Measurements from ENCODE around the gene TRERF1. TPM values are rescaled to one million over a fixed set of nuclear protein-coding genes. Genes with fewer than 3 reads are reported as not detected.

Gene TRERF1
- total RNA-seq, 1 donor, result 12.0 TPM

- no peak for TF ChIP-seq CTCF (IDR thresholded peaks at IDR 0.05; ENCODE audit: insufficient read depth, low read length)
- no peak for DNase-seq (ENCODE audit: low read depth)
- H3K4me3 ChIP-seq (ENCODE audit: low read depth, low read length), result no peak overlapping the region
These were observed 133.2 kb downstream of the TRERF1 start for GRCh38 chr6:42318480-42318879.

- H3K4me3 ChIP-seq (ENCODE audit: low read depth, low read length), result no peak overlapping the region
- DNase-seq (ENCODE audit: low read depth), result peak; percentile 36
- no peak for TF ChIP-seq CTCF (IDR thresholded peaks at IDR 0.05; ENCODE audit: insufficient read depth, low read length)
These were observed 134.7 kb downstream of the TRERF1 start for GRCh38 chr6:42316981-42317380.

GRCh38 chr6:42315991-42316970 lies 135.4 kb downstream of the TRERF1 start:
- H3K4me3 ChIP-seq (ENCODE audit: low read depth, low read length), result no peak overlapping the region
- TF ChIP-seq CTCF (IDR thresholded peaks at IDR 0.05; ENCODE audit: insufficient read depth, low read length), result no peak
- DNase-seq (ENCODE audit: low read depth), result peak; percentile 96

DNA sequence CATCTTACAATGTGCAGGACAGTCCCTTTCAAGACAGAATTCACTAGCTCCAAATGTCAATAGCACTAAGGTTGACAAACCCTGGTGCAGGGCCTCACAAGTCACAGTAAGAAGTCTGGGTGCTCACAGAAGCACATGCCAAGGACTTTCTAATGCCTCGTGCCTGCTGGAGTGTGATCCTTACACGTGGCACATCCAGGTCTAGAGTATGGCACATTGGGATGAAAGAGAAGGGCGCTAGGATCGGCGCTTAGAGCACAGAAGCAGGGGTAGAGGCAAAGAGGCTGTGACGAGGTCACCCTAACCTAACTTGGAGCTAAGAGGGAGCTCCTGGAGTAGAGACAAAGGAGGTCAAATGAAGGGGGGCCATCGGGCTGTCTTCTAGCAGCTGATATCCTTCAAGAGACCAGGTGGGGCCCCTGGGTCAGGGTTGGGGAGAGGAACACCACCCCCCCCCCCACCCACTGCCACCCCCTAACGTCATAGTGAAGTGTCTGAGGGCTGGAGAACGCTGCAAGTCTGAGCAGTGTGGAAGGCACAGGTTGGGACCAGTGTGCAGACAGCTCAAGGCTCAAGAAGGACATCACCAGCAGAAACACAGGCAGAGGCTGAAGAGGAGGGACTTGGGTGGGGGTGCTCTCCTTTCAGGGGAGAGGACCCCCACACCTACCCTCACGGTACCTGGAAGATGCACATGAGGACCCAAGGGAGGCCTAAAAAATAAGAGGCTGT lies 136.3 kb downstream of the TRERF1 start:
- no peak for TF ChIP-seq CTCF (IDR thresholded peaks at IDR 0.05; ENCODE audit: insufficient read depth, low read length)
- DNase-seq (ENCODE audit: low read depth), result no peak
- no peak overlapping the region for H3K4me3 ChIP-seq (ENCODE audit: low read depth, low read length)

- no peak overlapping the region for H3K4me3 ChIP-seq (ENCODE audit: low read depth, low read length)
- TF ChIP-seq CTCF (IDR thresholded peaks at IDR 0.05; ENCODE audit: insufficient read depth, low read length), result no peak
- no peak for DNase-seq (ENCODE audit: low read depth)
These were observed 137.0 kb downstream of the TRERF1 start for GRCh38 chr6:42314571-42315258.

DNA sequence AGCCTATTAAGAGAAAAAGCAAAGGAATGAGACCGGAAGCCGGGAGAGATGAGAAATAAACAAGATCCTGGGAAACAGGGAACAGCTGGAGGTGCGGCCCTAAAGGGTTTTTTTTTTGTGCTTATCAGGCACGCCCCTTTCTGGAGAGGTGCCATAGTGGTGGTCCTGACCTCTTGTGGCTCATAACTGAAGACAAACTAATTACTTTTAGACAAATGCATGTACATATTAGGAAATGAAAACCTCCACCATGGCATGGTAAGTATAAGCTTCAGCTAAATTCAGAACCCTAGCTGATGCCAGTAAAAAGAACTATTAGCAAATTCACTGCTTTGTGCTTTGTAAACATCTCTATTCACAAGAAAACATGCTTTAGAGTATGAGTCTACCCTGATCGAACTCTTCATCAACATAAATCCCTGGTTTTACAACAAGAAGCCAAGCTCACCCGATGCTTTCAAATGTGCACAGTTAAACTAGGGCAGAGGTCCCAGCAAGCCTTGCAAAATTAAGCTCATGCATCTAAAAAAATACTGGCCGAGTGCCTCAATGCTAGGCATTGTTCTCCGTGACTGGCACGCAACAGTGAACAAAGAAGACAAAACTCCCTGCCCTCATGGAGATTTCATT lies 137.7 kb downstream of the TRERF1 start:
- peak; percentile 55 for DNase-seq (ENCODE audit: low read depth)
- H3K4me3 ChIP-seq (ENCODE audit: low read depth, low read length), result no peak overlapping the region
- TF ChIP-seq CTCF (IDR thresholded peaks at IDR 0.05; ENCODE audit: insufficient read depth, low read length), result no peak

All from fibroblast of the aortic adventitia (primary cell).